Neural cell (in vitro differentiated cells): Measurements from ENCODE around the gene TLE7. TPM values are rescaled to one million over a fixed set of nuclear protein-coding genes. Genes with fewer than 3 reads are reported as not detected.

ENCODE experiments used
- H2AFZ ChIP-seq: fragments of 200-600, 300-800 bp; sonication (generic), shearing (Covaris generic); 2 replicates; pipeline ENCODE4 v1.6.0; 2014; ENCODE audit warnings: low read depth, mild to moderate bottlenecking, antibody characterized with exemption, low read length, moderate library complexity
- H3F3A ChIP-seq: fragments of 200-600 bp; shearing (Covaris generic); 2 replicates; pipeline ENCODE4 v1.6.1; 2016; ENCODE audit warnings: mild to moderate bottlenecking, moderate library complexity, mixed read lengths, antibody characterized with exemption, low read length; ENCODE audit not compliant: insufficient read depth, poor library complexity, severe bottlenecking
- H3K27ac ChIP-seq: fragments of 200-600, 300-800 bp; sonication (generic), shearing (Covaris generic); 2 replicates; pipeline ENCODE4 v1.5.1; 2014; ENCODE audit warnings: mild to moderate bottlenecking, low read length, moderate library complexity
- H3K27me3 ChIP-seq: fragments of 300-800, 200-600 bp; sonication (generic), shearing (Covaris generic); 2 replicates; pipeline ENCODE4 v1.6.0; 2014; ENCODE audit warnings: mild to moderate bottlenecking, low read depth, low read length, moderate library complexity; ENCODE audit not compliant: insufficient read depth
- H3K36me3 ChIP-seq: fragments of 300-800, 200-600 bp; sonication (generic), shearing (Covaris generic); 2 replicates; pipeline ENCODE4 v1.5.1; 2014; ENCODE audit warnings: mild to moderate bottlenecking, antibody characterized with exemption, low read length, moderate library complexity; ENCODE audit not compliant: insufficient read depth
- H3K4me2 ChIP-seq: fragments of 300-800, 200-600 bp; sonication (generic), shearing (Covaris generic); 2 replicates; pipeline ENCODE4 v1.6.0; 2014; ENCODE audit warnings: mild to moderate bottlenecking, low read length
- H3K4me3 ChIP-seq: fragments of 300-800, 200-600 bp; sonication (generic), shearing (Covaris generic); 2 replicates; pipeline ENCODE4 v1.5.1; 2014; ENCODE audit warnings: mild to moderate bottlenecking, low read length, moderate library complexity
- H3K79me2 ChIP-seq: fragments of 200-600 bp; shearing (Covaris generic); replicated peaks from 2 replicates; pipeline ENCODE4 v1.6.0; 2014; ENCODE audit warnings: mild to moderate bottlenecking, low read length, moderate library complexity; ENCODE audit not compliant: insufficient read depth
- H3K9ac ChIP-seq: fragments of 300-800, 200-600 bp; sonication (generic), shearing (Covaris generic); 2 replicates; pipeline ENCODE4 v1.6.1; 2016; ENCODE audit warnings: mild to moderate bottlenecking, low read length, mixed read lengths
- H3K9me2 ChIP-seq: fragments of 200-600 bp; shearing (Covaris generic); 2 replicates; pipeline ENCODE4 v1.6.1; 2016; ENCODE audit warnings: mild to moderate bottlenecking, low read length, mixed read lengths; ENCODE audit not compliant: insufficient read depth
- H3K9me3 ChIP-seq: fragments of 200-600, 300-800 bp; sonication (generic), shearing (Covaris generic); 2 replicates; pipeline ENCODE4 v1.6.1; 2016; ENCODE audit warnings: mild to moderate bottlenecking, mixed run types, low read length, moderate library complexity, mixed read lengths
- H4K20me1 ChIP-seq: fragments of 200-600 bp; shearing (Covaris generic); 2 replicates; pipeline ENCODE4 v1.6.1; 2016; ENCODE audit warnings: mild to moderate bottlenecking, mixed run types; ENCODE audit not compliant: insufficient read depth
- EP300 ChIP-seq: fragments of 450-650 bp; conservative IDR thresholded peaks from 2 replicates; pipeline ENCODE4 v1.6.1; 2014; ENCODE audit warnings: antibody characterized with exemption, mild to moderate bottlenecking, moderate library complexity; ENCODE audit not compliant: poor library complexity, severe bottlenecking
- EZH2 ChIP-seq: fragments of 200-600, 300-800 bp; shearing (Covaris generic), sonication (generic); IDR thresholded peaks from 2 replicates; pipeline ENCODE4 v1.6.1; 2014; ENCODE audit warnings: antibody characterized with exemption, low read length, borderline replicate concordance, mild to moderate bottlenecking; ENCODE audit not compliant: insufficient read depth, poor library complexity, severe bottlenecking
- MXI1 ChIP-seq: fragments of 450-650 bp; conservative IDR thresholded peaks from 2 replicates; pipeline ENCODE4 v1.6.1; 2014; ENCODE audit warnings: antibody characterized with exemption, mild to moderate bottlenecking; ENCODE audit not compliant: poor library complexity, severe bottlenecking
- POLR2AphosphoS5 ChIP-seq: IDR thresholded peaks from 2 replicates; pipeline ENCODE4 v1.6.1; 2012
- RAD21 ChIP-seq: fragments of 450-650 bp; conservative IDR thresholded peaks from 2 replicates; pipeline ENCODE4 v1.6.1; 2014; ENCODE audit warnings: antibody characterized with exemption, mild to moderate bottlenecking, moderate library complexity
- REST ChIP-seq: IDR thresholded peaks from 2 replicates; pipeline ENCODE4 v1.6.1; 2012; ENCODE audit warnings: borderline replicate concordance
- SMC3 ChIP-seq: fragments of 450-650 bp; conservative IDR thresholded peaks from 2 replicates; pipeline ENCODE4 v1.6.1; 2014; ENCODE audit warnings: antibody characterized with exemption, mild to moderate bottlenecking, moderate library complexity; ENCODE audit not compliant: poor library complexity
- TAF1 ChIP-seq: IDR thresholded peaks from 2 replicates; pipeline ENCODE4 v1.6.1; 2012; ENCODE audit warnings: low read depth
- polyA plus RNA-seq: library from polyadenylated mRNA; depleted of rRNA; stranded (reverse); fragments of >200 nt; gene quantifications from 2 replicates; pipeline ENCODE4 v1.2.3, GENCODE V29; 2014
- TF ChIP-seq, protein P1 (sequence below): fragments of 450-650 bp; IDR thresholded peaks from 2 replicates; pipeline ENCODE4 v1.5.1; 2014; ENCODE audit warnings: antibody characterized with exemption, mild to moderate bottlenecking, moderate library complexity; ENCODE audit not compliant: poor library complexity, severe bottlenecking

TLE7 gene
- polyA plus RNA-seq, 1 donor from 2014 or later = not detected

GRCh38 chr16:71384073-71384724, 57.7 kb downstream of the TLE7 start:
- Histone ChIP-seq H3K27me3 (no peaks in the 10 kb centered on the region), H2AFZ (no peak overlapping the region), H3K36me3 (no peaks in the 10 kb centered on the region), H3K4me2 (no peak overlapping the region), H3K9me3 (no peaks in the 10 kb centered on the region), H3K9me2 (no peaks in the 10 kb centered on the region), H4K20me1 (no peaks in the 10 kb centered on the region), H3K9ac (no peak overlapping the region), H3K79me2 (no peaks in the 10 kb centered on the region), H3K27ac (peak overlapping the region; percentile 19), H3F3A (no peaks in the 10 kb centered on the region), H3K4me3 (no peak overlapping the region)
- TF ChIP-seq RAD21 = no peak
- no peak for TF ChIP-seq POLR2AphosphoS5
- no peak for TF ChIP-seq EZH2
- TF ChIP-seq, protein P1, sequence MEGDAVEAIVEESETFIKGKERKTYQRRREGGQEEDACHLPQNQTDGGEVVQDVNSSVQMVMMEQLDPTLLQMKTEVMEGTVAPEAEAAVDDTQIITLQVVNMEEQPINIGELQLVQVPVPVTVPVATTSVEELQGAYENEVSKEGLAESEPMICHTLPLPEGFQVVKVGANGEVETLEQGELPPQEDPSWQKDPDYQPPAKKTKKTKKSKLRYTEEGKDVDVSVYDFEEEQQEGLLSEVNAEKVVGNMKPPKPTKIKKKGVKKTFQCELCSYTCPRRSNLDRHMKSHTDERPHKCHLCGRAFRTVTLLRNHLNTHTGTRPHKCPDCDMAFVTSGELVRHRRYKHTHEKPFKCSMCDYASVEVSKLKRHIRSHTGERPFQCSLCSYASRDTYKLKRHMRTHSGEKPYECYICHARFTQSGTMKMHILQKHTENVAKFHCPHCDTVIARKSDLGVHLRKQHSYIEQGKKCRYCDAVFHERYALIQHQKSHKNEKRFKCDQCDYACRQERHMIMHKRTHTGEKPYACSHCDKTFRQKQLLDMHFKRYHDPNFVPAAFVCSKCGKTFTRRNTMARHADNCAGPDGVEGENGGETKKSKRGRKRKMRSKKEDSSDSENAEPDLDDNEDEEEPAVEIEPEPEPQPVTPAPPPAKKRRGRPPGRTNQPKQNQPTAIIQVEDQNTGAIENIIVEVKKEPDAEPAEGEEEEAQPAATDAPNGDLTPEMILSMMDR = no peak
- no peak for TF ChIP-seq MXI1
- no peak for TF ChIP-seq TAF1
- no peak for TF ChIP-seq EP300
- TF ChIP-seq SMC3 = no peak
- no peak for TF ChIP-seq REST

DNA sequence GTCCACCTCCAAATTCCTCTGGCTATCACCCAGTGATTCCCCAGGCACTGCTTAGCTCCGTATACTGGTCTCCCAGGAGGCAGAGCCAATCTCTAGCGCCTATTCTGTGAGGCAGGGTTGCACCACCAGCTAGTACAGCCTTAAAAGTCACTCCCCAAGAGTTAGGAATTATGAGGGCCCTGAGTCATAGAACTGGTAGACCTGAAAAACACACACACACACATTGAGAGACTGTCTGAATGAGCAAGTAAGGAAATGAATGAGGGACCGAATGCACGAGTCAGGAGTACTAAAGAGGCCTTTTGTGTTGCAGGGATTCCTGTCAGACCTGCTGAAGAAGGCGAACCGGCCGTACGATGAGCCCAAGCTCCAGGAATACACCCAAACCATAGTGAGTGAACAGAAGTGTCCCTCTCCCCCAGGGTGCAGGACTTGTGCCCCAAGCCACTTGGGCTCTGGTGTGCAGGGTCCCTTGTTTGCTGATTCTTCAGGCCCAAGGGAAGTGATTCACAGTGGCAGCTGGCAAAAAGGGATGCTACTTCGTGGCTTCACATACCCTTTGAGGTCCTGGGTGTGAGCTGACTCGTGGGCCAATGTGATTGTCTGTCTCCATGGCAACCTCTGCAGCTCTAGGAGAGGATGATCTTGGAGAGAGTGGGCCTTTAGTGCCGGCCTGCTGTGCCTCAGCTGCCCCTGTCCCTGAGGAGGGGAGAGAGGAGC, 58.6 kb downstream of the TLE7 start:
- H3K9me3 ChIP-seq = no peaks in the 10 kb centered on the region
- H3F3A ChIP-seq = no peaks in the 10 kb centered on the region
- H3K79me2 ChIP-seq = no peaks in the 10 kb centered on the region
- H3K4me2 ChIP-seq = no peak overlapping the region
- no peak overlapping the region for H3K9ac ChIP-seq
- H3K4me3 ChIP-seq = no peak overlapping the region
- no peaks in the 10 kb centered on the region for H3K27me3 ChIP-seq
- H2AFZ ChIP-seq = no peak overlapping the region
- peak overlapping the region; percentile 19 for H3K27ac ChIP-seq
- no peak for TF ChIP-seq REST
- TF ChIP-seq SMC3 = no peak
- TF ChIP-seq, protein P1 = no peak
- H4K20me1 ChIP-seq = no peaks in the 10 kb centered on the region
- H3K36me3 ChIP-seq = no peaks in the 10 kb centered on the region
- no peaks in the 10 kb centered on the region for H3K9me2 ChIP-seq
